Thyroid gland (tissue), 4 donors: Measurements from ENCODE around the gene WWC1. TPM values are rescaled to one million over a fixed set of nuclear protein-coding genes. Genes with fewer than 3 reads are reported as not detected.
"Not testable (repeated sequence)": the region's sequence is repeated elsewhere in the genome, so short reads cannot be mapped to it uniquely, and the experiment has no call there.

Experiments
- DNase-seq, 2 donors: peaks; one replicate each; pipeline ENCODE4 v3.0.0-alpha.2; 2019
- H3K27ac ChIP-seq, 3 donors: fragments of 200-600 bp; sonication (generic); 1 replicate in 2 of 3; 2 replicates in 1 of 3; pipeline ENCODE4 v1.5.1; 2016 to 2019; ENCODE audit warnings: mild to moderate bottlenecking in 1 of 3, moderate library complexity in 1 of 3
- H3K27me3 ChIP-seq: fragments of 200-600 bp; sonication (generic); one replicate; pipeline ENCODE4 v1.5.1; 2019
- H3K36me3 ChIP-seq, 2 donors: fragments of 200-600 bp; sonication (generic); one replicate each; pipeline ENCODE4 v1.5.1; 2016 to 2019
- H3K4me1 ChIP-seq, 2 donors: fragments of 200-600 bp; sonication (generic); one replicate each; pipeline ENCODE4 v1.5.1; 2017 to 2019
- H3K4me3 ChIP-seq, 3 donors: fragments of 200-600 bp; sonication (generic); replicated peaks in 1 of 3; 1 replicate in 2 of 3; 2 replicates in 1 of 3; pipeline ENCODE4 v1.5.1; 2016; ENCODE audit warnings: mild to moderate bottlenecking in 1 of 3
- H3K9me3 ChIP-seq: fragments of 200-600 bp; sonication (generic); one replicate; pipeline ENCODE4 v1.5.1; 2017
- CTCF ChIP-seq, 6 experiments: fragments of 200-600 bp in 3 of 6; fragments of 450-650 bp in 3 of 6; sonication (generic) in 3 of 6; IDR thresholded peaks; one replicate each; pipeline ENCODE4 v1.5.1; 2016 to 2019; ENCODE audit warnings: antibody characterized with exemption in 6 of 6, mild to moderate bottlenecking in 2 of 6, inconsistent platforms in 1 of 6, moderate library complexity in 1 of 6
- POLR2A ChIP-seq, 2 donors: fragments of 450-650 bp; IDR thresholded peaks; one replicate each; pipeline ENCODE4 v1.6.1; 2017; ENCODE audit warnings: antibody characterized with exemption in 2 of 2, mild to moderate bottlenecking in 2 of 2, moderate library complexity in 1 of 2
- WGBS, 2 donors: methylation state at CpG; one replicate each; pipeline ENCODE4 v1.1.5; 2017; 5-methylcytosine and 5-hydroxymethylcytosine counted together
- intact Hi-C: fragments of 100-400 bp; cut with DNase I; formaldehyde crosslinking; loops from one replicate; pipeline ENCODE4 v1.15.1; 2023
- total RNA-seq, 4 donors: library from RNA; depleted of rRNA; stranded (reverse); fragments of >200 nt; gene quantifications; one replicate each; pipeline ENCODE4 v1.2.3, GENCODE V29; 2016

The WWC1 gene
- total RNA-seq, 4 donors from 2014 or later, result 38.7 to 80.1 (median 54.0) TPM

- intact Hi-C loops, result no loop called here
- 90 to 95% methylated on average over 4 of the region's 4 CpGs for WGBS, 2 donors
- peaks cover 6 to 10% of the 10 kb centered on the region in 2 donors for H3K36me3 ChIP-seq
- H3K27ac ChIP-seq, result no peak overlapping the region
- DNase-seq, result no peak
- H3K4me3 ChIP-seq, result no peak overlapping the region
- H3K27me3 ChIP-seq, result no peaks in the 10 kb centered on the region
- TF ChIP-seq POLR2A (IDR thresholded peaks at IDR 0.05) (no peak), CTCF (IDR thresholded peaks at IDR 0.05) (no peak)
- no peaks in the 10 kb centered on the region for H3K4me1 ChIP-seq
- no peaks in the 10 kb centered on the region for H3K9me3 ChIP-seq
Measured at GRCh38 chr5:168432903-168433302, 141.5 kb downstream of the WWC1 start.

- no peak overlapping the region for H3K4me3 ChIP-seq
- H3K36me3 ChIP-seq, result peaks cover 6 to 10% of the 10 kb centered on the region in 2 donors
- no peak for DNase-seq
- intact Hi-C loops, result no loop called here
- no peak overlapping the region for H3K27ac ChIP-seq
- no peak for TF ChIP-seq CTCF (IDR thresholded peaks at IDR 0.05)
- no peak for TF ChIP-seq POLR2A (IDR thresholded peaks at IDR 0.05)
- WGBS, 2 donors, result 76 to 77% methylated on average over 9 of the region's 9 CpGs
- no peaks in the 10 kb centered on the region for H3K4me1 ChIP-seq
- no peaks in the 10 kb centered on the region for H3K9me3 ChIP-seq
- H3K27me3 ChIP-seq, result no peaks in the 10 kb centered on the region
Measured at GRCh38 chr5:168434001-168434400, 142.6 kb downstream of the WWC1 start.

DNA sequence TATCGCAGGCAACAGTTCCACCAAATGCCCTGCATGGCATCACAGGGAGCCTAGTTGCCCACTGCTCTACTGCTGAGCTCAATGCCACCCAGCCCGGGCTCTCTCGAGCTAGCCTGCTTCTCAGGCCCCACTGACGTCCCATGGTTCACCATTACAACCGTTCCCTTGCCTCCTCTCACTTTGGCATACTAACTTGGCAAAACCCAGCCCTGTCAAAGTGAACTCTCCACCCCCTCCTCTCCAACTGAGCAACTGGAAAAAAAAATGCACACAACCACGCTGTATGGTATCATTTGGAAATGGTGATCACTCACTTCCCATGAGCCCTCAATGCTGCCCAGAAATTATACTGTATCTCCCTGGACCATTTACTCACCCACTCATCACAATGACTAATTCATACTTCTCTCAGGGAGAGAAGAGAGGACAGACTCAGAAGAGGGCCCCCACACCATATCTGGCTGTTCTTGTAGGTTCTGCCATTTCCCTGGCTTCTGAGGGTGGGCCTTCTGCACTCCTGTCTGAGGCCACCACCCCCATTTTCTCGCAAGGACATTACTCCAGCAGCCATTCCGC lies 143.4 kb downstream of the WWC1 start:
- Histone ChIP-seq H3K36me3 (peaks cover 6 to 10% of the 10 kb centered on the region in 2 donors), H3K27ac (no peak overlapping the region), H3K9me3 (no peaks in the 10 kb centered on the region), H3K4me1 (no peaks in the 10 kb centered on the region), H3K27me3 (no peaks in the 10 kb centered on the region), H3K4me3 (no peak overlapping the region)
- WGBS, 2 donors, result 81 to 84% methylated on average over 8 of the region's 8 CpGs
- no peak for DNase-seq
- intact Hi-C loops, result no loop called here
- TF ChIP-seq POLR2A (IDR thresholded peaks at IDR 0.05) (no peak), CTCF (IDR thresholded peaks at IDR 0.05) (no peak)

GRCh38 chr5:168435340-168435739 lies 143.9 kb downstream of the WWC1 start:
- DNase-seq, H3K27me3 ChIP-seq, H3K27ac ChIP-seq, intact Hi-C loops, H3K9me3 ChIP-seq, H3K36me3 ChIP-seq, H3K4me1 ChIP-seq, H3K4me3 ChIP-seq: not testable (repeated sequence)
- 87 to 94% methylated on average over 4 of the region's 4 CpGs for WGBS, 2 donors

GRCh38 chr5:168438349-168438748 lies 146.9 kb downstream of the WWC1 start:
- Histone ChIP-seq H3K4me1 (no peaks in the 10 kb centered on the region), H3K27me3 (no peaks in the 10 kb centered on the region), H3K4me3 (no peak overlapping the region), H3K36me3 (no peaks in the 10 kb centered on the region), H3K9me3 (no peaks in the 10 kb centered on the region), H3K27ac (no peak overlapping the region)
- intact Hi-C loops, result no loop called here
- 83 to 85% methylated on average over 5 of the region's 5 CpGs for WGBS, 2 donors
- DNase-seq, result no peak
- no peak for TF ChIP-seq POLR2A (IDR thresholded peaks at IDR 0.05)
- no peak for TF ChIP-seq CTCF (IDR thresholded peaks at IDR 0.05)

DNA sequence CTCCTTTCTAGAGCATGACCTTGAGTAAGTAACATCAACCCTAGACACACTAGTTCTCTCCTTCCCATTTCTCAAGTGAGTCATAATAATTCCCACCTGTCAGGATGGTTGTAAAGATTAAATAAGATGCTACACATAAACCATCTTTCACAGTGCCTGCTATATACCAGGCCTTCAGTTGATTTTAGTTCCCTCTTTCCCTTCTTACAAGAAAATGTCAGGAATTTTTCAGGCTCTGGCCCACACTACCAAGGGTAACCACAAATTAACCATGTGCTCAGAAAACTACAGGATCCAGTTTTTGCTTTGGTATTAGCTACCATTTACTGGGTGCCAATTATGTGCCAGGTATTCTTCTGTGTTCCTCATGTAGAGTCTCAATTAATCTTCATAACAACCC lies 152.1 kb downstream of the WWC1 start:
- no peak for TF ChIP-seq POLR2A (IDR thresholded peaks at IDR 0.05)
- TF ChIP-seq CTCF (IDR thresholded peaks at IDR 0.05), result no peak
- no peaks in the 10 kb centered on the region for H3K36me3 ChIP-seq
- H3K9me3 ChIP-seq, result no peaks in the 10 kb centered on the region
- H3K27ac ChIP-seq, result no peak overlapping the region
- H3K4me1 ChIP-seq, result no peaks in the 10 kb centered on the region
- no peaks in the 10 kb centered on the region for H3K27me3 ChIP-seq
- intact Hi-C loops, result no loop called here
- no peak overlapping the region for H3K4me3 ChIP-seq
- no peak for DNase-seq
